Renal cortical epithelial cell (primary cell): ENCODE measurements around the gene CACNG8. TPM values are rescaled to one million over a fixed set of nuclear protein-coding genes. Genes with fewer than 3 reads are reported as not detected.
"Not testable (repeated sequence)": the region's sequence is repeated elsewhere in the genome, so short reads cannot be mapped to it uniquely, and the experiment has no call there.

Source experiments
- DNase-seq: peaks from one replicate; pipeline ENCODE4 v3.0.0-alpha.2; 2011; ENCODE audit warnings: low read depth
- total RNA-seq: library from RNA; depleted of rRNA; stranded (reverse); fragments of >200 nt; gene quantifications from 2 replicates; pipeline ENCODE4 v1.2.3, GENCODE V29; 2014

CACNG8 gene
- 0.05 and 0.17 TPM in 2 replicates for total RNA-seq

DNA sequence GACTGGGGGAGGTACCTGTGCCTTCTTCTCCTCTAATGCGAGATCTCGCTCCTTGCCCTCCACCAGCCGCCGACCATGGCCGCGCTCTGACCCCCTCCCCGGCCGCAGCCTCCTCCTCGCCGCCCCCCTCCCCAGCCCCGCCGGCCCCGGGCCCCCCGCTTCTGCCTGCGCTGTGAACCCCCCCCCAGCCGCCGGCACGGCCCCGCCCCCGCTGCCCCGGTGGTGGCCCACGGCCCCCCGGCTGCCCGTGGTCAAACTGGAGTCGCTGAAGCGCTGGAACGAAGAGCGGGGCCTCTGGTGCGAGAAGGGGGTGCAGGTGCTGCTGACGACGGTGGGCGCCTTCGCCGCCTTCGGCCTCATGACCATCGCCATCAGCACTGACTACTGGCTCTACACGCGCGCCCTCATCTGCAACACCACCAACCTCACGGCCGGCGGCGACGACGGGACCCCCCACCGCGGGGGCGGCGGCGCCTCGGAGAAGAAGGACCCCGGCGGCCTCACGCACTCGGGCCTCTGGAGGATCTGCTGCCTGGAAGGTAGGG, at the start of gene CACNG8:
Gene CACNG8 (plus strand): TSS at position 51 of the 545 bp plus-strand sequence.
- no peak for DNase-seq

DNA sequence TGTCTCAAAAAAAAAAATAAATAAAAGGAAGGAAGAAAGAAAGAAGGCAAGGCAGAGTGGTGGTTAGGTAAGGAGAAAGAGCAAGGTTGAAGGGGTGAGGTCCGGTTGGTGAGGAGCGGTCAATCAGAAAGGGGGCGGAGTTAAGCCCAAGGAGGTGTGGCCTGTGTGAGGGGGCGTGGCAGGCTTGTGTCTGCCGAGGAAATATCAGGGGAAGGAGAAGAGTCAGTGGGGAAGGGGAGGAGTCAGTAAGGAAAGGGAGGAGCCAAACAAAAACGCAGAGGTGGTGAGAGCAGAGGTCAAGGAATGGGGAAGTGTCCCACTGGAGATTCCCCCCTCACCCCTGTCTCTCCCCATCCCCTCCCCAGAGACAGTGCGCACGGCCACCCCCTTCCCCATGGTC, 47.7 kb upstream of the CACNG8 start:
- no peak for DNase-seq

DNA sequence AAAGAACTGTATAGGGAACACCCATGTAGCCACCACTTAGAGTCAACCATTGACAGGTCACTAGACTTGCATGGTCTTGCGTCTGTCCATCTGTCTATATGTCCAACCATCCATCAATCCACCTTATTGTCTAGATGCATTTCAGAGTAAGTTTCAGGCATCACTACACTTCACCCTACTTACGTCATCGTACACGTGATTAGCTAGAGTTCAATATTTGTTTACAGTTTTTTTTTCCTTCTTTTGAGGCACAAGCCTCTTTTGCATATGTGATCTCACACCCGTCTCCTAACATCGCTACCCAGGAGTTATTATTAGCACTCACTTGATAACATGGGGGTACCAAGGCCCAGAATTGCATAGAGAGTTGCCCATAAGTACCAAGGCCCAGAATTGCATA, 46.7 kb upstream of the CACNG8 start:
- no peak for DNase-seq

DNA sequence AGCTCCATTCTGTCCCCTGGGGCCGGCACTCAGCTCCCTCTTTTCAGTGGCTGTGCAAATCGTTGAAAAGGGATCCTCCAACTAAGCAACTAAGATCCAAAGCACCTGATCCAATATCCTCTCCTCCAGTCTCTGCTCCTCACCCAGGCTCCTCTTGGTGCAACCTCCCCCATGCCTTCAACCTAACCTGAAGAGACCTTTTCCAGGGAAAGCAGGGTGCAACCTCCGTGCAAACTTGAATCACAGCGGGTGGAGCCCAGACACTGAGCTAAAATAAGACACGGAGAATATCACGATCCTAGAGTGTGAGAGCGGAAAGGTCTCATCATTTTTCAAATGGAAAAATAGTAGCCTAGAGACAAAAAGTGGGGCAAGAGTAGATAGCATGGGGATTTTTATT, 45.4 kb upstream of the CACNG8 start:
- DNase-seq = no peak

DNA sequence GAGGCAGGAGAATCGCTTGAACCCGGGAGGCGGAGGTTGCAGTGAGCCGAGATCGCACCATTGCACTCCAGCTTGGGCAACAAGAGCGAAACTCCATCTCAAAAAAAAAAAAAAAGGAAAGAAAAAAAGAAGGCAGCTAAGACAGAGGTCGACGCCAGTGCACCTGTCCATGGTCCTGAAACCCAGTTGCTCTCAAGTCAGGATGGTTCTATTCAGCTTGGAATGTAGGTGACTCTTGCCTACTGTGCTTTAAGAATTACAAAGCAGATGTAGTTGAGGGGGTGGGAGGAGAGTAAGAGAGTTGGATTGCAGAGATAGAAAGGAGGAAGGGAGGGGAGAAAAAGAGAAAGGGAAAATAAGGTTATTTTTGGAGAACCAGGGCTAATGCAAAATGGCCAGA, 35.0 kb upstream of the CACNG8 start:
- DNase-seq = peak; percentile 29

DNA sequence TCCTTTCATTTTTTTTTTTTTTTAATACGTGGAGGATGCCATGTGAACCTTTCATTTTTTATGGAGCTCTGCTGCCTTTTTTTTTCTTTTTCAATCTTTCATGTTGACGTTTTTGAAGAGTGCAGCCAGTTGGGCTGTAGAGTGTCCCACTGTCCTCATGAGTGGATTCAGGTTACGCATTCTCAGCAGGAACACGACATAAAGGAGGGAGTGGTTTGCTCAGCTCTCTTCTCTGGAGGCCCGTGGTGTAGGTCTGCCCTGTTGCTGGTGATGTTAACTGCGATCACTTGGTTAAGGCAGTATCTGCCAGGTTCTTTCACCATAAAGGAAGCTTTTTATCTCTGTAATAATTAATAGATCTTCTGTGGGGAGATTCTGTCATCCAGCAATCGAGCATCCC, 26.7 kb upstream of the CACNG8 start:
- no peak for DNase-seq

DNA sequence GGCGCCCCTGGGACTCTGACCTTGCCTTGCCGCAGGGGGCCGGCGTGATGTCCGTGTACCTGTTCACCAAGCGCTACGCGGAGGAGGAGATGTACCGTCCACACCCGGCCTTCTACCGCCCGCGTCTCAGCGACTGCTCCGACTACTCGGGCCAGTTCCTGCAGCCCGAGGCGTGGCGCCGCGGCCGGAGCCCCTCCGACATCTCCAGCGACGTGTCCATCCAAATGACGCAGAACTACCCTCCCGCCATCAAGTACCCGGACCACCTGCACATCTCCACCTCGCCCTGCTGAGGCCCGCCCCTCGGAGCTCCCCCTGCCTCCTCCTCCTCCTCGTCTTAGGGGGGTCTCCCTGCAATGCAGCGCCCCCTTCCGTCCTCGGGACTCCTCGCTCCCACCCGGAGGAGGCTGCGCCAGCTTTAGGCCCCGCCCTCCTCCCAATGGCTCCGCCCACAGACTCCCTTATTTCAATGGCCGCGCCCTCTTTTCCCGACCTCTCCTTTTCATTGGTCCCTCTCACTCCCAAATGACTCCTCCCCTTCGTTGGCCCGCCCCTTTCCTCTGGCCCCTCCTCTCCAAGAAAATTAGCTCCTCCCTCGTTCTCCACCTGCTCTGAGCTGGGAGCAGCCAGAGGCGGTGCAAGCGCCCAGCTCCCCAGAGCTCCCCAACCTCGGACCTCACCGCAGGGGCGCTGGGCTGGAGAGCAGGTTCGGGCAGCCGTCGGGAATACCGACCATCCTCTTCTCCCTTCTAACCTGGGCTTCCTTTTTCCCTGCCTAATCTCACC, 20.5 kb upstream of the CACNG8 start:
- DNase-seq = no peak

DNA sequence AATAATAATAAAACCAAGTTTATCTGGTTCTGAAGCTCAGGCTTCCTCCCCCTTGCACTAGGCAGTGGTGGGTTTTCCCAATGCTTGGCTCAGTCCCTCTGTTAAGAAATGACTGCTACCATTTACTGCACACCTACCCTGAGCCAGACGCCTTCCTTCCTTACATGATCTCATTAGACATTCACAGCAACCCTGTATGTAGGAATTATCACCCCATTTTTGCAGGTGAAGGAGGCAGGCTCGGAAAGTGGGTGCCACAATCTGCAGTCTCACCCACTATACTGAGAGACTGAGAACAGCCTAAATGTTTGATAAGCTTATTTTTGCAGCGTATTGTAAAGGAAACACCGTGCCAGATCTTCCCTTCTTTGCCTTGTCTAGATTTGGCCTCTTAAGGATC, 18.3 kb upstream of the CACNG8 start:
- DNase-seq = no peak

DNA sequence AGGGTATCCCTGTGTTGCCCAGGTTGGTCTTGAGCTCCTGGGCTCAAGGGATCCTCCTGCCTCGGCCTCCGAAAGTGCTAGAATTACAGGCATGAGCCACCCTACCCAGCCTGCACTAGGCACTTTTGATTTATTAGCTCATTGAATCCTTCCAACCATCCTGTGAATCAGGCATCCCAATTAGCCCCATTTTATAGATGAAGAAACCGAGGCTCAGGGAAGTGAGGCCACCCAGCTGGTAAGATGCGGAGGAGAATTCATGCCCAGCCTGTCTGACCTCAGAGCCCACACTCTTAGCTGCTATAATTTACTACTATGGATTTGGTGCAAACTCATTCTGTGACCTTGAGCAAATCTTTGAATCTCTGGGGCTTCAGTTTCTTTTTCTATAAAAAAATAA, 17.8 kb upstream of the CACNG8 start:
- no peak for DNase-seq

DNA sequence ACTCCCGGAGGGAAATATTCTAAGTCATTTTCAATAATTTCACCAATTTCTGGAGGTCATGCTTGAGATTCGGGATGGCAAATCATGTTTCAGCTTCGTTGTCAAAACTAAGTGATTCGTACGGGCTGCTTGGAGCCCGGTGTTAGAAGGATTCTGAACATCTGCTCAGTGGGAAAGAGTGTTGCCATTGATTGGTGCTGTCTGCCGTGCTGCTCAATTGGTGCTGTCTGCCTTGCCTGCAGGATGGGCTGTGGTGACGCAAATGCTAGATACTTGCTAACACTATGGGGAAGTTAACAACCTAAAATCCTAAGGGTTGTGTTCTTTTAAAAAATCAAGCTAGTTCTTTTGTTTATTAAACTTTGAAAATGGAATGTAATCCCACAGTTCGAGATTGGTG, 17.3 kb upstream of the CACNG8 start:
- no peak for DNase-seq

DNA sequence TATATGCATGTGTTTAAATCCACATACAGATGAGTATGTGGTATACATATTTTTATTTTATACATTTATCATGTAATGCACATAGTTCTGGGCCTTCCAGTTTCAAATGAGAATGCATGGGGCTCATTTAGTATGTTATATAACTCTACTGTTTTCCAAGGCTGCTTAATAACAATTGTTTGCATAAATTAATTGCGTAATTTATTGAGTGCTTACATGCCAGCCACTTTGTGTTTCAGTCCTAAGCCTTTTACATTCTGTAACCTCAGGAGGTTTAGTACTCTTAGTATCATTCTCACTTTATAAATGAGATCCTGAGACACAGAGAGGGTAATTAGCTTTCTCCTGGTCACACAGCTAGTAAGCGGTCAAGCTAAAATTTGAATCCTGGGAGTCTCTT, 16.7 kb upstream of the CACNG8 start:
- DNase-seq = no peak

DNA sequence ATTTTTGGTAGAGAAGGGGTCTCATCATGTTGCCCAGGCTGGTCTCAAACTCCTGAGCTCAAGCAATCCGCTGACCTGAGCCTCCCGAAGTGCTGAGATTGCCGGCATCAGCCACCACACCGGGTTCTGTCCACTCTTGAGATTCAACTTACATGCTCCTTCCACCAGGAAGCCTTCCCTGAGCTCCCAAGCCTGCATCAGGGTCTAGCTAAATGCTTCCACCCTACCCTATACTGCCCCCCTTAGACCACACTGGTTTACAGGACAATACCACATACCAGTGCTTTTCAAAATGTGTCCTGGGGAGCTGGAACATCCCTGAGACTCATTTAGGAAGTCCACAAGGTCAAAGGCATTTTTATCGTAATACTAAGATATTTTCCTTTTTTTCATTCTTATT, 15.1 kb upstream of the CACNG8 start:
- DNase-seq = no peak

DNA sequence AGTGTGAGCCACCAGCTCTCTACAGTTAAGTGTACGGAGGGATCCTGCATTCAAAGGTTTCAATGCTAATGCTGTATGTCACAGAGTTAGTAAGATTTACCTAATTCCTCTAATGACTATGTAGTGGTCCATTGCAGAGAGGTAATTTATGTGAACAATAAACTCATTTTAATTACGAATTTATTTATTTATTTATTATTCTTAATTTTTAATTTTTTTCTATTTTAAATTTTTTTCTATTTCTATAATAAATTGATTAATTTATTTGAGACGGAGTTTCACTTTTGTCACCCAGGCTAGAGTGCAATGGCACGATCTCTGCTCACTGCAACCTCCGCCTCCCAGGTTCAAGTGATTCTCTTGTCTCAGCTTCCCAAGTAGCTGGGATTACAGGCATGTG, 14.1 kb upstream of the CACNG8 start:
- not testable (repeated sequence) for DNase-seq

DNA sequence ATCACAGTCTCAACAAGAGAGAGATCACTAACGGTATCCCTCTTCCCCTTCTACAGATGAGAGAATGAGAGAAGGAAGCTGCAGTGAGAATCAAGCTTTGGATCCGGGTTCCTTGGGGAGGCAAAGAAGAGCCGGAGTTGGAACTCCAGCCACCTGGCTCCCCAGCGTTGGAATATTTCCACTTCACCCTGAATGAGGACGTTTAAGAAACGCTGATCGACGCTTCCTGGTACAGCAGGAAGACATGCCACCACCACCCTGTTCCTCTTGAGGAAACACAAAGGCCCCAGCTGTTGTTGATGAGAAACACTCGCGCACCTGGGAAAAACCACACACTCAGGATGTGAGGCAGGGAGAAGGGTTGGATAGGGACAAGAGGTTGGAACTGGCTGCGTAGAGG, 11.3 kb upstream of the CACNG8 start:
- no peak for DNase-seq

DNA sequence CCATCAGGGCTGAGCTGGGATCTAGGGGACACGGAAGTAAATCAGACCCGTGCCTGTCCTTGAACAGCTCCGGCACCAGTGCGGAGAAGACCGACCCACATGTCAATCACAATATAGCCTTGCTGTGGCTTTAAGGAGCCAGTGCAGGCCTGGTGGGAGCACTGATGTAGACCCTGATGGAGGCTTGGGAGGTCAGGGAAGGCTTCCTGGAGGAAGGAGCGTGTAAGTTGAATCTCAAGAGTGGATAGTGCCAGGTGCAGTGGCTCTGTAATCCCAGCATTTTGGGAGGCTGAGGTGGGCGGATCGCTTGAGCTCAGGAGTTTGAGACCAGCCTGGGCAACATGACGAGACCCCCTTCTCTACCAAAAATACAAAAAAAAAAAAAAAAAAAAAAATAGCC, 10.8 kb upstream of the CACNG8 start:
- DNase-seq = no peak

DNA sequence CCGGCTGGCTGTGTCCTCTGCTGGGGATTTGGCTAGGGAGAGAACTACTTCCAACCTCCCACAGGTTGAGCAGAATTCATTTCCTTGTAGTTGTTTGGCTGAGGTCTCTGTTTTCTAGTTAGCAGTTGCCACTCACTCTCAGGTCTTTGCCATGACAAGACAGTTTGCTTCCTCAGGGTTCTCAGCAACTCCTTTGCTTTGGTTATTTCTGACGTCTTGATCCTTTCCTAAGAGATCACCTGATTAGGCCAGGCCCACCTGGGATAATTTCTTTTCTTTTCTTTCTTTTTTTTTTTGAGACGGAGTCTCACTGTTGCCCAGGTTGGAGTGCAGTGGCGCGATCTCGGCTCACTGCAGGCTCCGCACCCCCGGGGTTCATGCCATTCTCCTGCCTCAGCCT, 9.4 kb upstream of the CACNG8 start:
- no peak for DNase-seq

DNA sequence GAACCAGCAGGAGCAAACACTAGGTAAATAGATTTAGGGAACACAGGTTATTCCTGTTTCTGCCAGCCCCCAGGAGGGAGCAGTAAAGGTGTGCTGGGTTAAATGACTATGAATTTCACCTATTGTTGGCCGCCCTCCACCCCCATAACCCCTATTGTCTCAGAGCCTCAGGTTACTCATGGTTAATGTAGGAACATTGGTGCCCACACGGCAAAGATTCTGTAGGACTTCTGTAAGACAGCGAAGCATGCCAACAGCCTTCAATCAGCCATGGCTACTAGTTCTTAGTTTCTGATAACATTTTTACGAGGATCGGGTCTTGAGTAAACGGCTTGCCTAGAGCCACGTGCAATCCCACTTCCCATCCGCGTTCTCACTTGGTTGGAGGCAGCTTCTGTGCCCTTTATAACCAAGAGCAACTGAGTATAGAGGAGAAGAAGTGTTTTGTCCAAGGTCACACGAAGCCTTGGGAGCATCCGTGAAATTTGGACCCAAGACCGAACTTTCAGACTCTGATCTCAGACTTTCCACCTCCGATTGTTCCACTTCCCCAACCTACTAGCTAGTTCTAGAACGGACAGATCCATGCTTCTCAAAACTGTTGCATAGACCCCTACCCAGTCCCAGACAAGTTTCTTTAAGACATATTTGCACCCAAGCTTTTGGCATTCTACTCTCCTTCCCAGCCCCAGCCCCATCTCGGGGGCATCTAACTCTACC, 5.1 kb upstream of the CACNG8 start:
- no peak for DNase-seq

DNA sequence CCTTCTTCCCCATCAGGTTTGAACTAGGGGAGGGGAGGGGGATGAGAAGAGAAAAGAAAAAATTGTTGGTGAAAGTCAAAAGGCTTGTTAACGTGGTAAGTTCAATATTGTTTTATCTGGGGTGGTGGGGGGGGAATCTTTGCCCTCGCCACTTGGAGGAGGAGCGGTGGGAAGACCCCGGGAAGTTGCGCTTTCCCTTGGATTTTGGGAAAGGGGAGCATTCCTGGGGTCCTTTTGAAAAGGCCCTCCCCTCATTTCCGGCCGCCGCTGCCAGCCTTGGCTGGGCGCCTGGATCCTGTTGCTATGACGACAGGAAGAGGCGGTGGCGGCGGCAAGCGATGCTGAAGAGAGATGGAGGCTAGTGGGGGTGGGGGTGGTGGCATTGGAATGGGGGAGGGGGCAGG, 4.6 kb upstream of the CACNG8 start:
- no peak for DNase-seq

DNA sequence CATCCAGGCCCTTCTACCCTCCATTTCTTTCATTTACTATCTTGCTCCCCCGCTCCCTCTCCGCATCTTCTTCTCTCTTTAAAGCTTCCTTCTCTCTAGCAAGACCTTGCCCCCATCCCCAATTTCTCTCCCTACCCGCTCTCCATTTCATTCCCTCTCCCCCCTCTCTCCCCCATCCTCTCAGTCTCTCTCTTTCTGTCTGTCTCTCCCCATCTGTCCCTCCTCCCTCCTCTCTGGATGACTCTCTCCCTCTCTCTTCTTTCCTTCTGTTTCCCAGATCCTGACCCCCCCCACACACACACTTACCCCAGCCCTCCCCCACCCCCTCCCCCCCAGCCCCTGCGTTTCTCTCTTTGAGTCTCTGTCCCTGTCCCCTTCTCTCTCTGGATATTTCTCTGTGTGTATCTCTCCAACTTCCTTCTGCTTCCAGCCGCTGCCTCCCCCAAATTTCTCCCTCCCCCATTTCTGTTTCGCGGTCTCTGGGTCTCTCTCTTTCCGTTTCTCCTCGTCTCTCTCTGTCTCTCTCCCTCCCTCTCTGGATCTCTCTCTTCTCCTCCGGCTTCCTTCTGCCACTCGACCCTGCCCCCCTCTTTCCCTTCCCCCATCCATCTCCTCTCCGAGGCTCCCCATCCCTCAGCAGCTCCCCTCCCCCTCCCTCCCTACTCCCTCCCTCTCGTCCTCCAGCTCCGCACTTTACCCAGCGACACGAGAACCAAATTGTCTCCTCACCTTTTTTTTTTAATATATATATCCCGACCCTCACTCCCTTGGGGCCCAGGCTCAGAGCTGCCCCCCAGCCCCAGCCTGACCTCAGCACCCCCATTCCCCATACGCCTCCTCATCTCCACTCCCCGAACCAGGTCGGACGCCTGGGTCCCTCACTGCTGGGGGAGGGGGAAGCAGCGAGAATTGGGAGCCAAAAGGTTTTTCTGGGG, 3.6 kb upstream of the CACNG8 start:
- DNase-seq = no peak

DNA sequence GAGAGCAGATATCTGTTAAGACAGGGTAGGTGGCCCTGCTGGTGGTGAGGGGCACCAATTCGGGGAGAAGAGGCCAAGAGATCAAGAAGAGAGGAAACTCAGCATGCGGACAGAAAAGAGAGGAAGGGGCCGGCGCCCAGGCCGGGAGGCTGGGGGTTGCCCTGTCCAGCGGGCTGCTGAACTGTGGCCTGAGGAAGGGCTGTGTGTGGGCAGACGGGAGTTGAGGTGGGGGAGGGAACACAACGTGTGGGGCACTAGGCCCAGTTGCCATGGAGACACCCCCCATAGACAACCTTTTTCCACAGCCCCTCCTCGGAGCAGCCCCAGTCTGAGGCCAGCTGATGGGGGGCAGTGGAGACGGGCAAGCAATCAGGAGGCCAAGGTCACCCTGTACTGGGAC, 2.5 kb upstream of the CACNG8 start:
- no peak for DNase-seq

DNA sequence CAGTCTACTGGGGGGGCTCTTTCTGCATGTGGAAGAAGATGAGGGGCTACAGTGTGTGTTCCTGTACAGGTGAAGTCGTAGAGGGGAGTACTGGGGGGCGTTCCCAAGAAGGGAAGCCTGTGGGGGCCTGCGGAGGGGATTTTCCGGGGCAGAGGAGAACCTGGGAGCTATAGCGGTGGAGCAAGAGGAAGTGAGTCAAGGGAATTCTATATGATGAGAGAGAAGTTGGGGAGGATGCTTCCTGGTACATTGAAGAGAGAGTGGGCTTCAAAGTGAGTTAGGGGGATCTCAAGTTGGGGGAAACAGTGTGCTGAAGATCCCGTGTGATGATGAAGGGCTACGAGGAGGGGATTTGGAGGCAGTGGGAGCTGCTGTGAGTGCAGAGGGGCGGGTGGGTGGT, 1.9 kb upstream of the CACNG8 start:
- no peak for DNase-seq
